ENCODE measurements around the gene SYT8. TPM values are rescaled to one million over a fixed set of nuclear protein-coding genes. Genes with fewer than 3 reads are reported as not detected.
A peak's percentile ranks its signal among the peaks of the same experiment; 100 is the strongest.

SYT8 gene
- total and polyA plus RNA-seq, 11 donors, result 0.08 TPM; not detected in 10

DNA sequence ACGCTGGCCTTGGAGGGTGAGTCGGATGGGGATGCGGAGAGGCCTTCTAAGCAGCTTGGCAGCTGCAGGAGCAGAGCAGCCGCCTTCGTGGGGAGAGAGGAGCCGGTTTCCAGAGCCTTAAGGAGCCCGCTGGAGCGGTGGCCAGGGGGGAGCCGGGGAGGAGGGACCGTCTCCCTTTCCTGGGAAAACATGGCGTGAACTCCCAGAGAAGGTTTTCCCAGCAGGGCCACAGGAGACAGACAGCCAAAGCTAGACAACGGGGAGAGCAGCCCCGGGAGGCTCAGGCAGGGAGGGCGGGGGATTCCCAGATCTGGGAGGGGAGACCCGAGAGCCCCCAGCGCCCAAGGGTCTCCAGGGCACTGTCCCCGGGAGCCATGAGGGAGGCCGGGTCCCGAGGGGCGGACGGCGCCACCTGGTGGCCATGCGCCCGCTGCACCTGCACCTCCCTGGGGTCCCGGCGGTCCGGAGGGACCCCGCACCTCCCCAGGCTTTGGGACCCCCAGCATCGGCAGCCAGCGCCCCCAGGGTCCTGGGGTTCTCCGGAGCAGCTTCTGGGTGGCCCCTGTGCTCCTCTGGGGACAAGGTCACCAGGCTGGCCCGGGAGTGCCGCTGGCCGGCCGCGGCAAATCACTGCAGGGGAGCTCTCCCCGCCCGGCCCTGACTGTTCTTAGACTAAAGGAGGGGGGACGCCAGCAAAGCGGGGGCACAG is 2.4 kb upstream of the SYT8 start:
- intact Hi-C loops (cut with DNase I), result loop anchor here (1.0 to 5.0 kb wide), 10 partner anchors 137 to 320 kb away; no protein-coding TSS in a partner anchor
- TF ChIP-seq POLR2A (IDR thresholded peaks at IDR 0.05), result peak in 1 of 2 donors; percentile 18
- TF ChIP-seq, protein P1, sequence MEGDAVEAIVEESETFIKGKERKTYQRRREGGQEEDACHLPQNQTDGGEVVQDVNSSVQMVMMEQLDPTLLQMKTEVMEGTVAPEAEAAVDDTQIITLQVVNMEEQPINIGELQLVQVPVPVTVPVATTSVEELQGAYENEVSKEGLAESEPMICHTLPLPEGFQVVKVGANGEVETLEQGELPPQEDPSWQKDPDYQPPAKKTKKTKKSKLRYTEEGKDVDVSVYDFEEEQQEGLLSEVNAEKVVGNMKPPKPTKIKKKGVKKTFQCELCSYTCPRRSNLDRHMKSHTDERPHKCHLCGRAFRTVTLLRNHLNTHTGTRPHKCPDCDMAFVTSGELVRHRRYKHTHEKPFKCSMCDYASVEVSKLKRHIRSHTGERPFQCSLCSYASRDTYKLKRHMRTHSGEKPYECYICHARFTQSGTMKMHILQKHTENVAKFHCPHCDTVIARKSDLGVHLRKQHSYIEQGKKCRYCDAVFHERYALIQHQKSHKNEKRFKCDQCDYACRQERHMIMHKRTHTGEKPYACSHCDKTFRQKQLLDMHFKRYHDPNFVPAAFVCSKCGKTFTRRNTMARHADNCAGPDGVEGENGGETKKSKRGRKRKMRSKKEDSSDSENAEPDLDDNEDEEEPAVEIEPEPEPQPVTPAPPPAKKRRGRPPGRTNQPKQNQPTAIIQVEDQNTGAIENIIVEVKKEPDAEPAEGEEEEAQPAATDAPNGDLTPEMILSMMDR (IDR thresholded peaks at IDR 0.05), result peak in 11 of 12 donors; percentile 95 to 100 (median 98)
- Histone ChIP-seq H3K4me1 (peaks cover 0 to 15% (median 7%) of the 10 kb centered on the region in 12 donors), H3K9me3 (no peaks in the 10 kb centered on the region), H3K36me3 (no peaks in the 10 kb centered on the region), H3K4me3 (peak overlapping the region in 9 of 12 donors; percentile 5 to 40 (median 28)), H3K27me3 (peaks cover 0 to 18% (median 0%) of the 10 kb centered on the region in 9 donors), H3K27ac (no peak overlapping the region)
- 13 to 21% (median 14%) methylated on average over 23 to 40 of the region's 40 CpGs for WGBS, 4 donors
- ATAC-seq (peak; percentile 74 to 83 (median 80)), DNase-seq (peak in 4 of 5 donors; percentile 52 to 80 (median 60))

DNA sequence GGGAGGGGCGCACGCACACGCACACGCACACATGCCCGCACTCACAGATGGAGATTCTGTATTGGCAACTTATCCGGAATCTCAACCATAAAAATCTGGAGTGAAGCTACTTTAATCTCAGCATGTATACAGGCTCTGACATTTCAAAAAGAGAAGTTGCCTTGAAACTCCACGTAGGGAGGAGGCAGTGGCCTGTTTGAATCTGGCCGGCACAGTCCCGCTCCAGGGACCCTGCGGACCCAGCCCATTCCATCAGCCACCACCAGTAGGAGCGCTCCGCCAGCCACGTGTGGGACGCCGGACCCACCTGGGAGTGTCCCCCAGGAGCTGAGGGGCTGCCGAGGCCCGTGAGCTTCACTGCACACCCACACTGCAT is 1.9 kb upstream of the SYT8 start:
- H3K4me1 ChIP-seq, result peaks cover 0 to 17% (median 8%) of the 10 kb centered on the region in 12 donors
- no peak overlapping the region for H3K27ac ChIP-seq
- no peaks in the 10 kb centered on the region for H3K9me3 ChIP-seq
- DNase-seq (peak in 3 of 5 donors; percentile 16 to 47 (median 25)), ATAC-seq (no peak)
- intact Hi-C loops (cut with DNase I), result loop anchor here (1.0 to 5.0 kb wide), 10 partner anchors 138 to 319 kb away; no protein-coding TSS in a partner anchor
- WGBS, 4 donors, result 58 to 62% (median 60%) methylated on average over 14 to 17 of the region's 17 CpGs
- no peaks in the 10 kb centered on the region for H3K36me3 ChIP-seq
- peak overlapping the region in 5 of 12 donors; percentile 13 to 35 (median 28) for H3K4me3 ChIP-seq
- H3K27me3 ChIP-seq, result peaks cover 0 to 18% (median 0%) of the 10 kb centered on the region in 9 donors
- TF ChIP-seq POLR2A (IDR thresholded peaks at IDR 0.05), result no peak
- TF ChIP-seq, protein P1 (IDR thresholded peaks at IDR 0.05), result no peak

DNA sequence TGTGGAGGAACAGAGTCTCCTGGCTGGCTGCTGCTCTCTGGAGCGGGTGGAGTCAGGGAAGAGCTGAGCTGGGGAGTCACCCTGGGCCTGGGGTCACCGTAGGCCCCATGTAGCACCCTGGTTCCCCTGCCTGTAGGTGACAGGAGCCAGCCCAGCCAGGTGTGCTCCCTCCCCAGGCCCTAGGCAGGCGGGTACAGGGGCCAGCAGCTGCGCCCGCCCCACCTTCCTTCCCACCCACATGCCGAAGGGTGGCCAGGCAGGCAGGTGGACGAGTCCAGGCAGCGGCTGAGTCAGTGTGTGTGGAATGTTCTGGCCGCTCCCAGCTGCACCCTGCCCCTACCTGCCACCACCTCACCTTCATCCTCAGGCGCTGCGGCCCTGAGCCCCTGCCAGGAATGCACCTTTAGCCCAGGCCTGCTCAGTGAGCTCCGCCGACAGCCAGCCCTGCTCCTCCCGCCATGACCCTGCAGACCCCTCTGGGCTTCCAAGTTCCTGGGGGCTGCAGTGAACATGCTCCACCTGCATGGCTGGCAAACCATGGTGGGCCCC is 654 bp upstream of the SYT8 start:
- Histone ChIP-seq H3K27ac (no peak overlapping the region), H3K27me3 (peaks cover 0 to 18% (median 0%) of the 10 kb centered on the region in 9 donors), H3K4me3 (no peak overlapping the region), H3K9me3 (no peaks in the 10 kb centered on the region), H3K4me1 (peaks cover 0 to 29% (median 12%) of the 10 kb centered on the region in 12 donors), H3K36me3 (no peaks in the 10 kb centered on the region)
- intact Hi-C loops (cut with DNase I), result loop anchor here in 3 of 10 donors (2.0 to 5.0 kb wide), 3 partner anchors 181 to 318 kb away; no protein-coding TSS in a partner anchor
- DNase-seq (peak in 3 of 5 donors; percentile 16 to 61 (median 19)), ATAC-seq (no peak)
- TF ChIP-seq, protein P1 (IDR thresholded peaks at IDR 0.05), result no peak
- TF ChIP-seq POLR2A (IDR thresholded peaks at IDR 0.05), result no peak
- 92 to 97% (median 94%) methylated on average over 4 to 14 of the region's 14 CpGs for WGBS, 4 donors

DNA sequence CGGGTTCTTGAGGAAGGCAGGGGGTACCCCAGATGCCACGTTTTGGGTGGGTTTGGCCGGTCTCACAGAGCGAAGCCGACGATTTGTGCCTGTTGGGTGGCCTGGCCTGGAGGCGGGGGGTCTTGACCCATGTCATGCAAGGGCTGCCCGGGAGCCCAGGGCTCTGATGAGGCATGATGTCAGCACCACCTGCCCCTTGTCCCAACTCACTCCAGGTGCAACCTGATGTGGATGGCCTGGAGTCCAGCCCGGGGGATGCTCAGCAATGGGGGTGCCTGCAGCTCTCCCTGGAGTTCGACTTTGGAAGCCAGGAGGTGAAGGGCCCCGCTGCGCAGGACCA is 851 bp downstream of the SYT8 start:
- DNase-seq, result peak in 3 of 5 donors; percentile 16 to 34 (median 23)
- H3K27me3 ChIP-seq, result peaks cover 0 to 15% (median 0%) of the 10 kb centered on the region in 9 donors
- no peaks in the 10 kb centered on the region for H3K36me3 ChIP-seq
- intact Hi-C loops (cut with DNase I), result loop anchor here in 5 of 10 donors (2.0 to 5.0 kb wide), 7 partner anchors 47 to 315 kb away; partner anchors contain the start of genes PRR33 (in 1 of the 5) and TNNT3 (in 1 of the 5)
- no peak for ATAC-seq
- H3K4me3 ChIP-seq, result no peak overlapping the region
- no peak overlapping the region for H3K27ac ChIP-seq
- H3K4me1 ChIP-seq, result peaks cover 0 to 43% (median 13%) of the 10 kb centered on the region in 12 donors
- H3K9me3 ChIP-seq, result no peaks in the 10 kb centered on the region
- 89 to 93% (median 91%) methylated on average over 5 to 12 of the region's 12 CpGs for WGBS, 4 donors
- no peak for TF ChIP-seq POLR2A (IDR thresholded peaks at IDR 0.05)
- TF ChIP-seq, protein P1 (IDR thresholded peaks at IDR 0.05), result no peak
